Naive thymus-derived CD4-positive, alpha-beta T cell (primary cell): ENCODE data around the gene DOK6. TPM values are rescaled to one million over a fixed set of nuclear protein-coding genes. Genes with fewer than 3 reads are reported as not detected.

Source experiments
- ATAC-seq: fragments of 150-1000 bp; cut with Tn5 transposase; 2 replicates; pipeline ENCODE4 v1.10.0; 2021; ENCODE audit warnings: mild to moderate bottlenecking, moderate library complexity
- CTCF ChIA-PET: fragments of 350-600 bp; sonication (Branson Sonifier 250); formaldehyde crosslinking; loops from one replicate; lab custom pipeline; 2021; ENCODE audit warnings: antibody characterized with exemption; lab: Charles Lee
- POLR2A ChIA-PET: fragments of 350-600 bp; sonication (Branson Sonifier 250); formaldehyde crosslinking; loops from one replicate; lab custom pipeline; 2021; ENCODE audit warnings: antibody characterized with exemption, inconsistent platforms; lab: Charles Lee
- DNase-seq, 9 donors: peaks; one replicate each; pipeline versions ENCODE4 v3.0.0 to v3.0.0-alpha.2; 2020 to 2022; ENCODE audit warnings: mixed read lengths in 1 of 9
- H3K27ac ChIP-seq: one replicate; pipeline ENCODE4 v1.7.0; 2013; ENCODE audit warnings: mild to moderate bottlenecking, low read depth, low read length, moderate library complexity
- H3K27me3 ChIP-seq, 2 donors: one replicate each; pipeline ENCODE4 v1.7.0; 2013; ENCODE audit warnings: low read length in 2 of 2, mild to moderate bottlenecking in 2 of 2, moderate library complexity in 2 of 2; ENCODE audit not compliant: control insufficient read depth in 2 of 2, insufficient read depth in 2 of 2
- H3K36me3 ChIP-seq, 3 experiments: 1 replicate in 2 of 3; 2 replicates in 1 of 3; pipeline ENCODE4 v1.7.0; 2013; ENCODE audit warnings: low read length in 3 of 3, mild to moderate bottlenecking in 3 of 3, moderate library complexity in 1 of 3; ENCODE audit not compliant: insufficient read depth in 3 of 3, control insufficient read depth in 2 of 3
- H3K4me1 ChIP-seq, 2 donors: one replicate each; pipeline ENCODE4 v1.7.0; 2013; ENCODE audit warnings: low read length in 2 of 2, mild to moderate bottlenecking in 2 of 2, moderate library complexity in 1 of 2; ENCODE audit not compliant: control insufficient read depth in 2 of 2, insufficient read depth in 2 of 2
- H3K4me3 ChIP-seq: 2 replicates; pipeline ENCODE4 v1.7.0; 2013; ENCODE audit warnings: mild to moderate bottlenecking, low read length
- H3K9me3 ChIP-seq, 3 experiments: 1 replicate in 2 of 3; 2 replicates in 1 of 3; pipeline ENCODE4 v1.7.0; 2013; ENCODE audit warnings: low read length in 3 of 3; ENCODE audit not compliant: control insufficient read depth in 2 of 3
- H3K27ac Mint-ChIP-seq, 9 donors: one replicate each; pipeline ENCODE4 v1.8.0; 2020 to 2022; ENCODE audit warnings: mixed read lengths in 9 of 9, mild to moderate bottlenecking in 8 of 9, moderate library complexity in 5 of 9, inconsistent platforms in 2 of 9
- H3K27me3 Mint-ChIP-seq, 5 donors: one replicate each; pipeline ENCODE4 v1.8.0; 2021 to 2022; ENCODE audit warnings: mixed read lengths in 5 of 5, mild to moderate bottlenecking in 1 of 5
- H3K36me3 Mint-ChIP-seq, 5 donors: one replicate each; pipeline ENCODE4 v1.8.0; 2020 to 2022; ENCODE audit warnings: mixed read lengths in 5 of 5, mild to moderate bottlenecking in 3 of 5, inconsistent platforms in 1 of 5
- H3K4me1 Mint-ChIP-seq, 7 donors: one replicate each; pipeline ENCODE4 v1.8.0; 2020 to 2022; ENCODE audit warnings: mixed read lengths in 7 of 7, mild to moderate bottlenecking in 3 of 7, inconsistent platforms in 1 of 7
- H3K4me3 Mint-ChIP-seq, 10 donors: one replicate each; pipeline ENCODE4 v1.8.0; 2020 to 2022; ENCODE audit warnings: mild to moderate bottlenecking in 10 of 10, mixed read lengths in 10 of 10, moderate library complexity in 6 of 10, inconsistent platforms in 2 of 10
- H3K9me3 Mint-ChIP-seq, 11 donors: one replicate each; pipeline ENCODE4 v1.8.0; 2020 to 2022; ENCODE audit warnings: mixed read lengths in 11 of 11, mild to moderate bottlenecking in 4 of 11, inconsistent platforms in 1 of 11, moderate library complexity in 1 of 11
- intact Hi-C, 2 donors: fragments of 100-400 bp; cut with micrococcal nuclease; formaldehyde crosslinking; loops; one replicate each; pipeline ENCODE4 v1.15.1; 2023
- polyA plus RNA-seq, 2 donors: library from polyadenylated mRNA; unstranded; fragments of 300-500 nt; fragmentation: Illumina TruSeq; gene quantifications; one replicate each; pipeline ENCODE4 v1.2.3, GENCODE V29; 2021
- total RNA-seq, 6 experiments: library from RNA in 5 of 6; stranded (reverse) in 5 of 6; gene quantifications; 1 replicate in 5 of 6; 2 replicates in 1 of 6; pipeline ENCODE4 v1.2.3 and lab custom pipeline; 2021 to 2026

Gene DOK6
- total and polyA plus RNA-seq, 7 experiments from 2014 or later: 0.06 to 0.11 TPM; not detected in 5

GRCh38 chr18:69408522-69408921 lies 7.8 kb downstream of the DOK6 start:
- H3K27me3 ChIP-seq: peaks cover 0 to 5% of the 10 kb centered on the region in 2 donors
- ATAC-seq (no peak), DNase-seq (no peak)
- H3K27ac ChIP-seq: no peak overlapping the region
- no peaks in the 10 kb centered on the region for H3K9me3 Mint-ChIP-seq
- intact Hi-C loops: no loop called here
- no peak overlapping the region for H3K27ac Mint-ChIP-seq
- no peaks in the 10 kb centered on the region for H3K36me3 Mint-ChIP-seq
- peaks cover 24 to 35% (median 30%) of the 10 kb centered on the region in 5 donors for H3K27me3 Mint-ChIP-seq
- H3K4me1 Mint-ChIP-seq: no peaks in the 10 kb centered on the region
- CTCF ChIA-PET: no interaction called here
- no peaks in the 10 kb centered on the region for H3K36me3 ChIP-seq
- no peak overlapping the region for H3K4me3 Mint-ChIP-seq
- H3K4me3 ChIP-seq: no peak overlapping the region
- POLR2A ChIA-PET: no interaction called here
- no peaks in the 10 kb centered on the region for H3K4me1 ChIP-seq
- no peaks in the 10 kb centered on the region for H3K9me3 ChIP-seq

GRCh38 chr18:69411199-69411598 lies 10.5 kb downstream of the DOK6 start:
- Histone ChIP-seq H3K27ac (no peak overlapping the region), H3K4me3 (no peak overlapping the region), H3K9me3 (no peaks in the 10 kb centered on the region), H3K36me3 (no peaks in the 10 kb centered on the region), H3K4me1 (no peaks in the 10 kb centered on the region), H3K27me3 (no peaks in the 10 kb centered on the region)
- ChIA-PET POLR2A (no interaction called here), CTCF (no interaction called here)
- no peaks in the 10 kb centered on the region for H3K36me3 Mint-ChIP-seq
- H3K27me3 Mint-ChIP-seq: peaks cover 7 to 35% (median 20%) of the 10 kb centered on the region in 5 donors
- intact Hi-C loops: no loop called here
- H3K4me1 Mint-ChIP-seq: peaks cover 0 to 1% (median 0%) of the 10 kb centered on the region in 7 donors
- no peak overlapping the region for H3K27ac Mint-ChIP-seq
- no peak overlapping the region for H3K4me3 Mint-ChIP-seq
- H3K9me3 Mint-ChIP-seq: no peaks in the 10 kb centered on the region
- DNase-seq: no peak
- ATAC-seq: no peak

GRCh38 chr18:69414184-69414583 lies 13.5 kb downstream of the DOK6 start:
- H3K9me3 Mint-ChIP-seq: no peaks in the 10 kb centered on the region
- intact Hi-C loops: no loop called here
- CTCF ChIA-PET: no interaction called here

GRCh38 chr18:69432847-69433246 lies 32.2 kb downstream of the DOK6 start:
- H3K27ac Mint-ChIP-seq: no peak overlapping the region

More at GRCh38 chr18:69414184-69414583, 13.5 kb downstream of the DOK6 start:
- Histone ChIP-seq H3K36me3 (no peaks in the 10 kb centered on the region), H3K4me3 (no peak overlapping the region), H3K27me3 (no peaks in the 10 kb centered on the region), H3K9me3 (no peaks in the 10 kb centered on the region), H3K27ac (no peak overlapping the region), H3K4me1 (no peaks in the 10 kb centered on the region)
- Mint-ChIP-seq H3K4me1 (peaks cover 0 to 1% (median 0%) of the 10 kb centered on the region in 7 donors), H3K27ac (no peak overlapping the region), H3K27me3 (peaks cover 0 to 41% (median 18%) of the 10 kb centered on the region in 5 donors), H3K36me3 (no peaks in the 10 kb centered on the region), H3K4me3 (no peak overlapping the region)
- no peak for ATAC-seq
- DNase-seq: no peak
- POLR2A ChIA-PET: no interaction called here

GRCh38 chr18:69435000-69435399 lies 34.3 kb downstream of the DOK6 start:
- Mint-ChIP-seq H3K27ac (peak overlapping the region in 1 of 9 donors; percentile 21), H3K27me3 (peaks cover 0 to 8% (median 4%) of the 10 kb centered on the region in 5 donors), H3K36me3 (no peaks in the 10 kb centered on the region), H3K9me3 (peaks cover 0 to 16% (median 2%) of the 10 kb centered on the region in 11 donors), H3K4me1 (no peaks in the 10 kb centered on the region), H3K4me3 (no peak overlapping the region)
- POLR2A ChIA-PET: no interaction called here
- intact Hi-C loops: no loop called here
- H3K36me3 ChIP-seq: no peaks in the 10 kb centered on the region
- no peaks in the 10 kb centered on the region for H3K9me3 ChIP-seq
- no peak for ATAC-seq
- H3K27ac ChIP-seq: no peak overlapping the region
- no peak overlapping the region for H3K4me3 ChIP-seq
- no peaks in the 10 kb centered on the region for H3K4me1 ChIP-seq
- DNase-seq: no peak
- CTCF ChIA-PET: no interaction called here
- no peaks in the 10 kb centered on the region for H3K27me3 ChIP-seq

More at GRCh38 chr18:69432847-69433246, 32.2 kb downstream of the DOK6 start:
- H3K27ac ChIP-seq: no peak overlapping the region
- no peaks in the 10 kb centered on the region for H3K9me3 ChIP-seq
- no peaks in the 10 kb centered on the region for H3K4me1 Mint-ChIP-seq
- H3K27me3 Mint-ChIP-seq: peaks cover 0 to 13% (median 8%) of the 10 kb centered on the region in 5 donors
- CTCF ChIA-PET: no interaction called here
- no peaks in the 10 kb centered on the region for H3K36me3 ChIP-seq
- no peak overlapping the region for H3K4me3 ChIP-seq
- no peak for ATAC-seq
- H3K27me3 ChIP-seq: no peaks in the 10 kb centered on the region
- POLR2A ChIA-PET: no interaction called here
- H3K9me3 Mint-ChIP-seq: peaks cover 0 to 3% (median 0%) of the 10 kb centered on the region in 11 donors
- H3K4me3 Mint-ChIP-seq: no peak overlapping the region
- H3K4me1 ChIP-seq: no peaks in the 10 kb centered on the region
- no peaks in the 10 kb centered on the region for H3K36me3 Mint-ChIP-seq
- no peak for DNase-seq
- intact Hi-C loops: no loop called here

GRCh38 chr18:69444221-69444620 lies 43.5 kb downstream of the DOK6 start:
- DNase-seq (no peak), ATAC-seq (no peak)
- ChIA-PET CTCF (interaction anchor here (0.6 kb wide), 1 partner anchor 45 kb away, joined by 3 read pairs; no protein-coding TSS in a partner anchor), POLR2A (no interaction called here)
- intact Hi-C loops: no loop called here
- Histone ChIP-seq H3K27me3 (no peaks in the 10 kb centered on the region), H3K36me3 (no peaks in the 10 kb centered on the region), H3K27ac (no peak overlapping the region), H3K4me1 (no peaks in the 10 kb centered on the region), H3K4me3 (no peak overlapping the region), H3K9me3 (no peaks in the 10 kb centered on the region)
- Mint-ChIP-seq H3K27ac (no peak overlapping the region), H3K4me1 (no peaks in the 10 kb centered on the region), H3K4me3 (no peak overlapping the region), H3K36me3 (no peaks in the 10 kb centered on the region), H3K27me3 (peaks cover 0 to 12% (median 0%) of the 10 kb centered on the region in 5 donors), H3K9me3 (peaks cover 0 to 16% (median 5%) of the 10 kb centered on the region in 11 donors)

- DNase-seq (no peak), ATAC-seq (no peak)
- H3K27ac Mint-ChIP-seq: no peak overlapping the region
- peaks cover 0 to 12% (median 0%) of the 10 kb centered on the region in 5 donors for H3K27me3 Mint-ChIP-seq
- H3K4me3 ChIP-seq: no peak overlapping the region
- H3K27me3 ChIP-seq: no peaks in the 10 kb centered on the region
- H3K9me3 Mint-ChIP-seq: peaks cover 0 to 7% (median 4%) of the 10 kb centered on the region in 11 donors
- H3K27ac ChIP-seq: no peak overlapping the region
- no peaks in the 10 kb centered on the region for H3K9me3 ChIP-seq
- no peak overlapping the region for H3K4me3 Mint-ChIP-seq
- ChIA-PET CTCF (no interaction called here), POLR2A (no interaction called here)
- H3K36me3 ChIP-seq: no peaks in the 10 kb centered on the region
- no peaks in the 10 kb centered on the region for H3K36me3 Mint-ChIP-seq
- no peaks in the 10 kb centered on the region for H3K4me1 Mint-ChIP-seq
- intact Hi-C loops: no loop called here
- no peaks in the 10 kb centered on the region for H3K4me1 ChIP-seq
Observed at GRCh38 chr18:69447886-69448285, 47.2 kb downstream of the DOK6 start.
